ENCODE measurements around the gene POLDIP2. TPM values are rescaled to one million over a fixed set of nuclear protein-coding genes. Genes with fewer than 3 reads are reported as not detected.

Gene POLDIP2, protein sequence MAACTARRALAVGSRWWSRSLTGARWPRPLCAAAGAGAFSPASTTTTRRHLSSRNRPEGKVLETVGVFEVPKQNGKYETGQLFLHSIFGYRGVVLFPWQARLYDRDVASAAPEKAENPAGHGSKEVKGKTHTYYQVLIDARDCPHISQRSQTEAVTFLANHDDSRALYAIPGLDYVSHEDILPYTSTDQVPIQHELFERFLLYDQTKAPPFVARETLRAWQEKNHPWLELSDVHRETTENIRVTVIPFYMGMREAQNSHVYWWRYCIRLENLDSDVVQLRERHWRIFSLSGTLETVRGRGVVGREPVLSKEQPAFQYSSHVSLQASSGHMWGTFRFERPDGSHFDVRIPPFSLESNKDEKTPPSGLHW
- total RNA-seq = 26.6 TPM

DNA sequence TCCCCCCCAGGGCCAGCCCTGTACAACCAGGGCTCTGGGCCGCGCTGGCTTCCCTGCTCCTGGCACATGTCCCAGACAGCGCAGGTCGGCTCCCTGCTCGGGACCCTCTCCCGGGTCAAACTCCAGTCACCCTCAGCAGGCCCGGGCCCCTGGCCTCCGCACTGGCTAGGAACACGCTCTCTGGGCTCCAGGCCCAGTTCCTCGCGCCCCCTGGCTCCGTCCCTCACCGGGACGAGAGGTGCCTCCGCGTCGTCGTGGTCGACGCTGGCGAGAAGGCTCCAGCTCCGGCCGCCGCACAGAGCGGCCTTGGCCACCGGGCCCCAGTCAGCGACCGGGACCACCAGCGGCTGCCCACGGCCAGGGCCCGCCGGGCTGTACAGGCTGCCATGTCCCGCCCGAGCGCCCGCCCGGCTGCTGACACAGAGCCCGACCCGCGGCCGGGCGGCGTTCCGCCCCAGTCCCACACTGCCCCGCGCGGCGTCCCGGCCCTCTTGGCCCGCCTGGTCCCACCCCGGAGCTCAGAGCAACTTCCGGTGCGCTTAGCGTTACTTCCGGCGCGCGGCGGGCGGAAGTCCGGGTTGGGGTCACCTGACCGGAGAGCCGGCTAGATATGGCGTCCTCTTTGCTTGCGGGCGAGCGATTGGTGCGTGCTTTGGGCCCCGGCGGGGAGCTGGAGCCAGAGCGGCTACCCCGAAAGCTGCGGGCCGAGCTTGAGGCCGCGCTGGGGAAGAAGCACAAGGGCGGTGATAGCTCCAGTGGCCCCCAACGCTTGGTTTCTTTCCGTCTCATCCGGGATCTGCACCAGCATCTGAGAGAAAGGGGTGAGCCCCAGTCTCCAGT, at the start of gene POLDIP2:
TSS of gene POLDIP2 (minus strand) at position 467 of the 840 bp plus-strand sequence. CDS start at position 388, 79 bp downstream.
- no peaks in the 10 kb centered on the region for H3K27me3 ChIP-seq (ENCODE audit: insufficient read depth, low read length)
- peak within 1 kb of the TSS; percentile 86 for H3K4me3 ChIP-seq (ENCODE audit: low read length)
- H3K4me1 ChIP-seq (ENCODE audit: insufficient read depth, low read length) = peaks cover 21% of the 10 kb centered on the region
- no peaks in the 10 kb centered on the region for H3K9me3 ChIP-seq (ENCODE audit: low read depth, low read length)

DNA sequence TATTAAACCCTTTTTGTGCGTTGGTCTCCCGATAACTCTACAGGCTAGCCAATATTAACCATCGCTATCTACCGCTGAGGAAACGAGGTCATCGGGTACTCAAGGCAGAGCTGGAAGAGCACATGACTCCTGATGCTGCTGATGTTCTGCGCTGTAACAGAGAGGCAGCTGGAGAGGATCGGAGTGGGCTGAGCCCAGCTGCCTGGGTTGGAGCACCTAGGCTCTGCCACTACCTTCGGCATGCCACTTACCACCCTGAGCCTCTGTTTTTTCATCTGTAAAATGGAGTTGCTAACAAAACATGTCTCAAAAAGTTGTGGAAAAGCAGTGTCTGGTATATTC, 49.1 kb upstream of the POLDIP2 start:
- H3K4me1 ChIP-seq (ENCODE audit: insufficient read depth, low read length) = peaks cover 35% of the 10 kb centered on the region
- peak overlapping the region; percentile 47 for H3K4me3 ChIP-seq (ENCODE audit: low read length)
- H3K27me3 ChIP-seq (ENCODE audit: insufficient read depth, low read length) = peaks cover 3% of the 10 kb centered on the region
- H3K9me3 ChIP-seq (ENCODE audit: low read depth, low read length) = no peaks in the 10 kb centered on the region

DNA sequence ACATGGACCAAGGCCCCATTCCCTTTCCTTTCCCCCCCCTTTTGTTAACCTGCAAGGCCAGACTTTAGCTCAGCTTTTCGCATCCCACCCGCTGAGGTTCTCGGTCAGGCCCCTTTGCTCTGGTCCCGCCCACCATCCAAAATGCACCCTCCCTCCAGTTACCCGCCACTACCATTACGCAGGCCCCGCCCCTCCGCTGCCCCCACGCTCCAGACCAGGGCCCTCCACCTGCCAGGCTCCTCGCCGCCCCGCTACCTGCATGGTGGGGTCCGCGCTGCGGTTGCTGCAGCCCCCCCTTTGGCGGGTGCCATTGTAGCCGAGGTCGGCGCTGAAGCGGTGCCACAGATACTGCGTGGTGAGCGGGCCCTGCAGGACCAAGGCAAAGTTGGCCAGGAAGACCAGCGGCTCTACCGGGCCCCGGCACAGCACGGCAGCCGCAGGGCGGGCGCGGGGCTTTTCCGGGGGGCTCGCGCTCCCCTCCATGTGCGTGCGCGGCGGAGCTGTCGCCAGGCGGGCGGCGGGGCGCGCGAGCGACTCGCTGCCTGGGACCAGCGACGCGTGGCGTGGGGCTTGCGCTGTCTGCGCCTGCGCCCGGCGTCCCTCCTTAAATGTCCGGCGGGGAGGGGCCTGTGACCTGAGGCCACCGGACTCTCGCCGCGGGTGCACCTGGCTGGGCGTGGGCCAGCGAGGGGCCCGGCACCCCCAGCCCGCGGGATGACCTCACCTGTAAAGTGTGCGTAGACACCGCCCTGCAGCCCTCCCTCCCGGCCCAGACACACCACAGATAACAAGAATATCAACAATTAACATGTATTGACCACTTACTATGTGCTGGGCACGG, 48.5 kb upstream of the POLDIP2 start, which contains the start of gene SLC46A1:
TSS of gene SLC46A1 (minus strand) at position 581 of the 841 bp plus-strand sequence. CDS start at position 483, 98 bp downstream.
- peak within 1 kb of the TSS; percentile 47 for H3K4me3 ChIP-seq (ENCODE audit: low read length)
- peaks cover 35% of the 10 kb centered on the region for H3K4me1 ChIP-seq (ENCODE audit: insufficient read depth, low read length)
- H3K9me3 ChIP-seq (ENCODE audit: low read depth, low read length) = no peaks in the 10 kb centered on the region
- H3K27me3 ChIP-seq (ENCODE audit: insufficient read depth, low read length) = peaks cover 3% of the 10 kb centered on the region

DNA sequence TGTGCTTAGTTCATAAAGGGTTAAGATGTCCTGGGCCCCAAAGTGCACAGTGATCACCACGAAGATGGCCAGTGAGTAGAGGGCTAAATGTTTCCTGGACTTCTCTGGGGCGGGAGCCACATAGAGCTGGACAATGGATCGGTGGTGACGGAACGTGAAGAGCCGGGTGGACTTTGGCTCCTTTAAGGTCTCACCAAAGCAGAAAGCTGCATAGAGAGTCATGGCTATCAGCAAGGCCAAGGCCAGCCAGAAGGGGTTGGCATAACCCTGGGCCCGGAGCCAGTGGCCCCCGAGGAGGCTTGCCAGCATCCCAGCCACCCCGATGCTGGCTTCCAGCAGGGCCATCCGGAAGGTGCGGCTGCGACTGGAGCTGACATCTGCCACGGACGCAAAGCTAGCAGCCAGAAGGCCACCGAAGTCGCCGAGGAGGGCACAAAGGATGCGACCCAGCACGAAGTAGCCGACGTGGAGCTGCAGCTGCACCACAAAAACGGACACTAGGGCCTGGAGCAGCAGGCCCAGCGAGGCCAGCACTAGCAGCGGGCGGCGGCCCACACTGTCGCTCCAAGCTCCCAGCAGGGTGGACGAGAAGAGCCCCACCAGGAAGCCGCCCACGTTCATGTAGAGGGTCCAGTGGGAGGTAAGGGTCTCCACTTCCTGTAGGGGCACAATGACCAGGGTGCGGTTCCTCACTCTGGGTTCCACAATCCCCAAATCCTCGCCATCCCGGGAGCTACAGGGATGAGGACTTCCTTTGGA, 47.7 kb upstream of the POLDIP2 start:
- H3K4me3 ChIP-seq (ENCODE audit: low read length) = no peak overlapping the region
- peaks cover 35% of the 10 kb centered on the region for H3K4me1 ChIP-seq (ENCODE audit: insufficient read depth, low read length)
- peaks cover 3% of the 10 kb centered on the region for H3K27me3 ChIP-seq (ENCODE audit: insufficient read depth, low read length)
- H3K9me3 ChIP-seq (ENCODE audit: low read depth, low read length) = no peaks in the 10 kb centered on the region

DNA sequence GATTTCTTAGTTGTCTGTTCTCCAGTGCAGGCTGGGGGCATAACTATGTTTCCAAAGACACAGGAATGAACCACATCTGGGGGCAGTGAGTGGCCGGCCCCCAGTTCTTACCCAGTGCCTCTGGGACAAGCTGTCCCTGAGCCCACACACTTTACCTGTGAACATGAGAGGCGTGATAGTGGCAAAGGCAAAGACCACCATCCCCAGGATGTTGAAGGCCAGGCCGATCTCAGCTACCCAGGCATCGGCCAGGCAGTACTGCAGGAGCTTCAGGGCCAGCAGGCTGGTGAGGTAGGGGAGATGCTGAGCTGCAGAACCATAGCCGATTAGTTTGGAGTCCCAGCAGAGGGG, 47.1 kb upstream of the POLDIP2 start:
- Histone ChIP-seq H3K4me1 (ENCODE audit: insufficient read depth, low read length) (peaks cover 35% of the 10 kb centered on the region), H3K9me3 (ENCODE audit: low read depth, low read length) (no peaks in the 10 kb centered on the region), H3K27me3 (ENCODE audit: insufficient read depth, low read length) (peaks cover 3% of the 10 kb centered on the region), H3K4me3 (ENCODE audit: low read length) (no peak overlapping the region)

DNA sequence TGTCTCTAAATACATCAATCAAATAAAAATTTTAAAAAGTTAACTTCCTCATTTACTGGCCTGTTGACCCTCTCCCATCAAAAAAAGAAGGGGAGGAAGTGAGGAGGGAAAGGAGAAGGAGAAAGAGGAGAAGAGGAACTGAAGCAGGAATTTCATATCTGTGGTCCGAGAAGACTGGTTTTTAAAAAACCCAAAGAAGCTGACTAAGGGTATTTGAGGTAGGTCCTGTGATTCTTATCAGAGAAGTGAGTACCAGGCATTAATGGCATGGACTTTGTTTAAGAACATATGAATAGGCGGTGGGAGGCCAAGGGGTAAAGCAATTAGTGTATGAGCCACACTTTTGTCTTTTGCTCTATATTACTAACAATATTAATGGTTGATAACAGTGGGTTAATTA, 46.7 kb upstream of the POLDIP2 start:
- Histone ChIP-seq H3K4me1 (ENCODE audit: insufficient read depth, low read length) (peaks cover 35% of the 10 kb centered on the region), H3K4me3 (ENCODE audit: low read length) (no peak overlapping the region), H3K9me3 (ENCODE audit: low read depth, low read length) (no peaks in the 10 kb centered on the region), H3K27me3 (ENCODE audit: insufficient read depth, low read length) (peaks cover 3% of the 10 kb centered on the region)

DNA sequence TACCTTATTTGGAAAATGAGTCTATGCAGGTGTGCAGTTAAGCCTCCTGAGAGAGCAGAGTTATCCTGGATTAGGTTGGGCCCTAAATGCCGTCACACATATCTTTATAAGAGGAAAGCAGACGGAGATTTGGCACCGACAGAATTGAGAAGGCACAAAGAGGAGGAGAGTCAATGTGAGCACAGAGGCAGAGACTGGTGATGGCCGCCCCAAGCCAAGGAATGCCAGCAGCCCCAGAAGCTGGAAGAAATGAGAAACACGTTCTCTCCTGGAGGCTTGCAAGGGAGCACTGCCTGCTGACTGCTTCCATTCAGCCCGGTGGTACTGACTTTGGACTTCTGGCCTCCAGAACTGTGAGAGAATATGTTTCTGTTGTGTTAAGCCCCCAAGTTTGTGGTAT, 45.5 kb upstream of the POLDIP2 start:
- Histone ChIP-seq H3K4me3 (ENCODE audit: low read length) (no peak overlapping the region), H3K4me1 (ENCODE audit: insufficient read depth, low read length) (peaks cover 35% of the 10 kb centered on the region), H3K27me3 (ENCODE audit: insufficient read depth, low read length) (peaks cover 1% of the 10 kb centered on the region), H3K9me3 (ENCODE audit: low read depth, low read length) (no peaks in the 10 kb centered on the region)

DNA sequence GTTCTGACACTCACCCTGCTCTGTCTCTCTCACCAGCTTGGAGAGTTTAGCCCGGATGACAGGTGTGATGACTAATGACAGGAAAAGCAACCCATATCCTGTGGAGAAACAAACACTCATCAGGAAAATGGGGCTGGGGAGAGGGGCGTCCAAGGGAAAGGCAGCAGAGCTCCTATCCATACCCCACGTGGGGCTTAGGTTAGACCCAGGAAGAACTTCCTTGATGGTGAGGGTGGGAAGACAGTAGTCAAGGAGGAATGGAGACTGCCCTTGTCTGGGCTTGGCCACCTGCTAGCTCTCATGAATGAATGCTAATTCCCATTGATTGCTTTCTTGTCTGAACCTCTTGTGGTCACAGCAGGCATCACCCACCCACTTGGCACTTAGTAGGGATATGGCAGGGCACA, 44.9 kb upstream of the POLDIP2 start:
- H3K4me1 ChIP-seq (ENCODE audit: insufficient read depth, low read length) = peaks cover 35% of the 10 kb centered on the region
- H3K27me3 ChIP-seq (ENCODE audit: insufficient read depth, low read length) = no peaks in the 10 kb centered on the region
- H3K9me3 ChIP-seq (ENCODE audit: low read depth, low read length) = no peaks in the 10 kb centered on the region
- H3K4me3 ChIP-seq (ENCODE audit: low read length) = no peak overlapping the region

DNA sequence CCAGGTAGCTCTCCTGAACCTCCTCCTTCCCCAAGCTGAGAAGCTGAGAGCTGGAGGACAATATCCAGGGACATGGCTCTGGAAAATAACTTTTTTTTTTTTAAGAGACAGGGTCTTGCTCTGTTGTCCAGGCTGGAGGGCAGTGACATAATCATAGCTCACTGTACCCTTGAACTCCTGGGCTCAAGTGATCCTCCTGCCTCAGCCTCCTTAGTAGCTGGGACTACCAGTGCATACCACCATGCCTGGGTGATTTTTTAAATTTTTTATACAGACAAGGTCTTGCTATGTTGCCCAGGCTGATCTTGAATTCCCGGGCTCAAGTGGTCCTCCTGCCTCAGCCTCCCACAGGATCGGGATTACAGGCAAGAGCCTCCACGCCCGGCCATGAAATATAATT, 42.5 kb upstream of the POLDIP2 start:
- no peak overlapping the region for H3K4me3 ChIP-seq (ENCODE audit: low read length)
- H3K27me3 ChIP-seq (ENCODE audit: insufficient read depth, low read length) = no peaks in the 10 kb centered on the region
- H3K4me1 ChIP-seq (ENCODE audit: insufficient read depth, low read length) = peaks cover 19% of the 10 kb centered on the region
- no peaks in the 10 kb centered on the region for H3K9me3 ChIP-seq (ENCODE audit: low read depth, low read length)

DNA sequence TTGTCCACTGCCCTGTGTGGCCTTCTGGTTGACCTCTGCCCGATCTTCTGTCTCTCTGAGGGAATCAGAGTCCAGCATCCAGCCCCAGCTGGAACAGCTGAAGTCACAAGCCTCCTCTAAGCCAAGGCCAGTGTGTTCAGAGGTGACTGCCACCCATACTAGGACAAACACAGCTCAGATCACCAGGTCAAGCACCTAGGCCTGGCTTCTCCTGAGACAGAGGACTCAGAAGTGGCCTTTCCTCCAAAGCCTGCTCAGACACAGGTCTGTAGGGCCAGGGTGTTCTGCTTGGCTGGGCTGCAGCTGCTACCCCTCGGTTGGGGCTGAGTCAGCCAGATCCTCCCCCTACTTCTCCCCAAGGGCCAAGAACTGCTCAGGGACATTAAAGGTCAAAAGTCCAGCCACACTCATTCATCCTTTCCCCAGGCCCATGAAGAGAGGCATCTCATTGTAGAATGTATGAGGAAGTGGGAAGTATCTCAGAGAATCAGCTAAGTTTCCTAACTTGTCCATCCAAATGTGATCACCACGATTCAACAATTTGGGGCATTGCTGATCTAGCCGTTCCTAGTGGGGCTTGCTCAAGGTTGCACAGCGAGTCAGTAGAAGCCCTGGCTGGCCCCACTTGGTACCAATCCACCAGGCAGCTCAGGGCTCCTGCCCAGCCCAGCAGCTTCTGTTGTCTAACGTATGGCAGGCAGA, 41.1 kb upstream of the POLDIP2 start:
- peaks cover 6% of the 10 kb centered on the region for H3K4me1 ChIP-seq (ENCODE audit: insufficient read depth, low read length)
- H3K27me3 ChIP-seq (ENCODE audit: insufficient read depth, low read length) = no peaks in the 10 kb centered on the region
- no peaks in the 10 kb centered on the region for H3K9me3 ChIP-seq (ENCODE audit: low read depth, low read length)
- no peak overlapping the region for H3K4me3 ChIP-seq (ENCODE audit: low read length)

DNA sequence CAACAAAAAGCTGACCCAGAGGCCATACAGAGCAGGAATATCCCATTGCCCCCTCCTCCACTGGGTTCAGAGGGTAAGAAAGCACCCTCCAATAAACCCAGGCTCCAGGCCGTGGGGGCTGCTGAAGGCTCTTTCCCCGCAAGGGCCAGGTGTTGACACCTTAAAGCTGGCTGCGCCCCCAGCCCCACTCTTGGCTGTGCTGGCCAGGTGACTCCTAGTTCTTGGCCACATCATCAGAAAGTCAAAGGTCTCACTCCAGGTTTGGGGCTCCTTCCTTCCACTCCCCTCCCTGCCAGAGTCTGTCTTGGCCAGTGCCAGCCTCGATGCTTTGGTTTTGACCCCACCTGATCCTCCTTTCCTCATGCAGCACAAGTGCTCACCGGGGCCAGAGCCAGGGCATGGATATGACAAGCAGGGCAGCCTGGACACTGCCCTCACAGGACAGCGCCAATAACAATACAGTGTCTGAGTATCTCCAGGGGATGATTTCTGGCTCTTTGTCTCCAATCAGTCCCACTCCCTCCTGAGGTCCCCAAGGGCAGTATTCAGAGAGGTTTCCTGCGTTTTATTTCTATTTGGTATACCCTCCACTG, 40.5 kb upstream of the POLDIP2 start:
- no peaks in the 10 kb centered on the region for H3K4me1 ChIP-seq (ENCODE audit: insufficient read depth, low read length)
- H3K27me3 ChIP-seq (ENCODE audit: insufficient read depth, low read length) = no peaks in the 10 kb centered on the region
- no peaks in the 10 kb centered on the region for H3K9me3 ChIP-seq (ENCODE audit: low read depth, low read length)
- H3K4me3 ChIP-seq (ENCODE audit: low read length) = no peak overlapping the region

DNA sequence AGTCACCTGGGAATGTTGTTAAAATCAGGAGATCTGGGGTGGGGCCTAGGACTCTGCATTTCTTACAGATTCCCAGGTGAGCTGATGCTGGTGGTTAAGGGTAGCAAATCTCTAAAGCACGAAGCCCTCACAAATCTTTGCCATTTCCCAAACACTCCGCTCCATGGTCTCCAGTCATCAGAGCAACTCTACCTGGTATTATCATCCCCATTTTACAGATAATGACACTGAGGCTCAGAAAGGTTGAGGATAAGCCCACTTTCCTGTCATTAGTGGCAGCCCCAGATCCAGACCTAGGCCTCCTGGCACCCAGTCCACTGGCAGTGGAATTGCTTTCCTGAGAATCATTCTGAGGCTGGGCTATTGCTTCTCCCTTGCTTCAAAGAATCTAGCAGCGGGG, 39.9 kb upstream of the POLDIP2 start:
- Histone ChIP-seq H3K27me3 (ENCODE audit: insufficient read depth, low read length) (no peaks in the 10 kb centered on the region), H3K4me3 (ENCODE audit: low read length) (no peak overlapping the region), H3K9me3 (ENCODE audit: low read depth, low read length) (no peaks in the 10 kb centered on the region), H3K4me1 (ENCODE audit: insufficient read depth, low read length) (no peaks in the 10 kb centered on the region)

DNA sequence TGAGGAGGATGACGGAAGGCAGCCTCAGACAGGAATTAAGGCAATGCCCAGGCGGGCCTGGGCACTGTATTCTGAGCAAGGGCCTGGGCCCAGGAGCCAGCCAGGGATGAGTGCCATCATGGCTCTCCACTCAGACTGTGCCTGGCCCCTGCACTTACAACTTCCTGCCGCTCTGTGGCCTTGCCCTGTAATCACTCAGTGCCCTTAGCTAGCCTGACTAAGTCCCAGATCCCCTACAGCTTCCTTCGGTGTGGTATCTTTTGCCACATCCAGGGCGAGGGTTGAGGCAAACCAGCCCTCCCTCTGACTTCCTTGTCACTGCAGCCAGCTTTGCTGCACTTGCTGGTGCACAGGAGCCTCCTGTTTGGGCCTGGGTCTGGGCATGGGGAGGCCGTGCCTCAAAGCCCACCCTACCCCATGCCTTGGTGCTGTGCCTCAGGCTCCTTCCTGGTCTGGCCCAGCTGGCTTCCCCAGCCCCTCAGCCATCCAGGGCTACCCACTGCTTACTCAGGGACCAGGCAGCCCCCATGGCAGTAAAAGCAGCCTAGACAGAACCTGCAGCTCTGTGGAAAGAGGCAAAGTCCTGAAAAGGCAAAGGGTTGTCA, 39.4 kb upstream of the POLDIP2 start:
- Histone ChIP-seq H3K4me1 (ENCODE audit: insufficient read depth, low read length) (no peaks in the 10 kb centered on the region), H3K27me3 (ENCODE audit: insufficient read depth, low read length) (no peaks in the 10 kb centered on the region), H3K9me3 (ENCODE audit: low read depth, low read length) (no peaks in the 10 kb centered on the region), H3K4me3 (ENCODE audit: low read length) (no peak overlapping the region)

Data from mononuclear cell (primary cell).